Measurements from ENCODE around the gene LIPI. TPM values are rescaled to one million over a fixed set of nuclear protein-coding genes. Genes with fewer than 3 reads are reported as not detected.
A peak's percentile ranks its signal among the peaks of the same experiment; 100 is the strongest.
"Not testable (repeated sequence)": the region's sequence is repeated elsewhere in the genome, so short reads cannot be mapped to it uniquely, and the experiment has no call there.

Gene LIPI
- total RNA-seq, 1 donor from 2014 or later, result not detected

- TF ChIP-seq, protein P1, sequence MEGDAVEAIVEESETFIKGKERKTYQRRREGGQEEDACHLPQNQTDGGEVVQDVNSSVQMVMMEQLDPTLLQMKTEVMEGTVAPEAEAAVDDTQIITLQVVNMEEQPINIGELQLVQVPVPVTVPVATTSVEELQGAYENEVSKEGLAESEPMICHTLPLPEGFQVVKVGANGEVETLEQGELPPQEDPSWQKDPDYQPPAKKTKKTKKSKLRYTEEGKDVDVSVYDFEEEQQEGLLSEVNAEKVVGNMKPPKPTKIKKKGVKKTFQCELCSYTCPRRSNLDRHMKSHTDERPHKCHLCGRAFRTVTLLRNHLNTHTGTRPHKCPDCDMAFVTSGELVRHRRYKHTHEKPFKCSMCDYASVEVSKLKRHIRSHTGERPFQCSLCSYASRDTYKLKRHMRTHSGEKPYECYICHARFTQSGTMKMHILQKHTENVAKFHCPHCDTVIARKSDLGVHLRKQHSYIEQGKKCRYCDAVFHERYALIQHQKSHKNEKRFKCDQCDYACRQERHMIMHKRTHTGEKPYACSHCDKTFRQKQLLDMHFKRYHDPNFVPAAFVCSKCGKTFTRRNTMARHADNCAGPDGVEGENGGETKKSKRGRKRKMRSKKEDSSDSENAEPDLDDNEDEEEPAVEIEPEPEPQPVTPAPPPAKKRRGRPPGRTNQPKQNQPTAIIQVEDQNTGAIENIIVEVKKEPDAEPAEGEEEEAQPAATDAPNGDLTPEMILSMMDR (IDR thresholded peaks at IDR 0.05; ENCODE audit: insufficient read depth, low read length, poor library complexity, severe bottlenecking), result no peak
- Histone ChIP-seq H3K4me3 (ENCODE audit: low read depth, low read length) (no peak overlapping the region), H3K36me3 (ENCODE audit: control insufficient read depth, insufficient read depth, low read length) (no peaks in the 10 kb centered on the region), H3K27me3 (ENCODE audit: control insufficient read depth, insufficient read depth, low read length) (no peaks in the 10 kb centered on the region)
- DNase-seq (ENCODE audit: low read depth), result no peak
These were observed 18.6 kb upstream of the LIPI start for GRCh38 chr21:14229399-14229798.

DNA sequence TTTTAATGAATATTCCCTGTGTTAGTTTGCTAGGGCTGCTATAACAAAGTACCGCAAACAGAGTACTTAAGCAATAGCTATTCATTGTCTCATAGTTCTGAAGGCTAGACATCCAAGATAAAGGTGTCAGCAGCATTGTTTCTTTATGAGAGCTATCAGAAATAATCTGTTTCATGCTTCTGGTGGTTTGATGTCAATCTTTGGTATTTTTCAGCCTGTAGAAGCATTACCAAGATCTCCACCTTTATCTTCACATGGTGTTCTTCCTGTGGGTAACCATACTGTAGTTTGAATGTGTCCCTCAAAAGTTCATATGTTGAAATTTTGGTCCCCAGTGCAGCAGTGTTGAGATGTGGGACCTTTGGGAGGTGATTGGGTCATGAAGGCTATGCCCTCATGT, 12.6 kb upstream of the LIPI start:
- DNase-seq (ENCODE audit: low read depth), result no peak
- H3K4me3 ChIP-seq (ENCODE audit: low read depth, low read length), result no peak overlapping the region
- TF ChIP-seq, protein P1 (IDR thresholded peaks at IDR 0.05; ENCODE audit: insufficient read depth, low read length, poor library complexity, severe bottlenecking), result no peak
- H3K36me3 ChIP-seq (ENCODE audit: control insufficient read depth, insufficient read depth, low read length), result no peaks in the 10 kb centered on the region
- no peaks in the 10 kb centered on the region for H3K27me3 ChIP-seq (ENCODE audit: control insufficient read depth, insufficient read depth, low read length)

DNA sequence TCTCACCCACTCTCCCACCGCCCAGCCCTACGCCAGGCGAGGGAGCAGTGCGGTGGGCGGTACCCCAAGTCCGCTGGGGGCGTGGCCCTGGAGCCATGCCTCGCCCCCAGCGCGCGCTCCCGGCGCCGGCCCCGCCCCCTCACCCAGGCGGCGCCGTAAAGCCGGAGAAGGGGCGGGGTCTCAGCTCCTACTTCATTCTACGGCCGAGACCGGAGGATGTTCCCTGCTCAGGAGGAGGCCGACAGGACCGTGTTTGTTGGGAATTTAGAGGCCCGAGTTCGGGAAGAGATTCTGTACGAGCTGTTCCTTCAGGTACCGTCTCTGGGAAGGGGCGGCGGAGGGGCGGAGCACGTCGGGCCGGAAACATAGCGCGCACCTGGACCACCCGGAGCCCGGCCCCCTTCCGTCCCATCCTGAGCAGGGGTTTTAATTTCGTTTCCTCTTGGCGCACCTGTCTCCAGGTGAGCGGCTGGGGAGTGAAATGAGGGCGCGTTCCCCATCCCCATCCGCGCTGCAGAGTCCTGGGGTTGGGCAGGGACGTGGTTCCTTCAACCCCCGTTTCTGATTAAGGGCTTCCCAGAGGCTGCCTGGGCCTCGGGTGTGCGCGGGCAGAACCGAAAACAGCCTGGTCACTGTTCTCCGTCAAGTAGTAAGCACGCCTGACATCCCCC, 5.4 kb upstream of the LIPI start, which contains the start of gene RBM11:
Gene RBM11, plus strand, starts transcription at position 187 of the 671 bp plus-strand sequence. Its CDS starts 30 bp downstream, at position 217.
- peak; percentile 19 for DNase-seq (ENCODE audit: low read depth)
- TF ChIP-seq, protein P1 (IDR thresholded peaks at IDR 0.05; ENCODE audit: insufficient read depth, low read length, poor library complexity, severe bottlenecking), result no peak
- H3K27me3 ChIP-seq (ENCODE audit: control insufficient read depth, insufficient read depth, low read length), result no peaks in the 10 kb centered on the region

GRCh38 chr21:14213164-14213563, 2.4 kb upstream of the LIPI start:
- Histone ChIP-seq H3K27me3 (ENCODE audit: control insufficient read depth, insufficient read depth, low read length) (no peaks in the 10 kb centered on the region), H3K4me3 (ENCODE audit: low read depth, low read length) (no peak overlapping the region), H3K36me3 (ENCODE audit: control insufficient read depth, insufficient read depth, low read length) (no peaks in the 10 kb centered on the region)
- TF ChIP-seq, protein P1 (IDR thresholded peaks at IDR 0.05; ENCODE audit: insufficient read depth, low read length, poor library complexity, severe bottlenecking), result no peak
- no peak for DNase-seq (ENCODE audit: low read depth)

More for the DNA sequence above, 5.4 kb upstream of the LIPI start, which contains the start of gene RBM11:
- H3K4me3 ChIP-seq (ENCODE audit: low read depth, low read length), result peak within 1 kb of the TSS; percentile 70
- H3K36me3 ChIP-seq (ENCODE audit: control insufficient read depth, insufficient read depth, low read length), result no peaks in the 10 kb centered on the region

DNA sequence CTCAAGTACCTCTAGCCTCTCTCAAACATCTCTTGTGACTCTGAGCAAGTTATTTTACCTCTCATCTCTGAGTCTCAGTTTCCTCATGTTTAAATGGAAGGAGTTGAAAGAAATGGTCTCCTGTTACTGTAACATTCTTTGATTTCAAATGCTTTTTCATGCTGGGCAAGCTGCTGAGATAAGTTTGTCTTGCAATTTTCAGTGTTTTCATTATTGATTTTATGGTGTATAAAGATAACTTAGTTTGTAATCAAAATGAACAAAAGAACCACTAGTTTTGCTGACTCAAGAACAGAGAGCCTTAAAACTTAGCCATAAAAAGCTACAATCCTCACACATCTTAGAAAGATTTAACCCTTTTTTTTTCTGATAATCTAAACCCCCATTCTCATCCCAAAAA, 4.5 kb downstream of the LIPI start:
- TF ChIP-seq, protein P1 (IDR thresholded peaks at IDR 0.05; ENCODE audit: insufficient read depth, low read length, poor library complexity, severe bottlenecking), result no peak

DNA sequence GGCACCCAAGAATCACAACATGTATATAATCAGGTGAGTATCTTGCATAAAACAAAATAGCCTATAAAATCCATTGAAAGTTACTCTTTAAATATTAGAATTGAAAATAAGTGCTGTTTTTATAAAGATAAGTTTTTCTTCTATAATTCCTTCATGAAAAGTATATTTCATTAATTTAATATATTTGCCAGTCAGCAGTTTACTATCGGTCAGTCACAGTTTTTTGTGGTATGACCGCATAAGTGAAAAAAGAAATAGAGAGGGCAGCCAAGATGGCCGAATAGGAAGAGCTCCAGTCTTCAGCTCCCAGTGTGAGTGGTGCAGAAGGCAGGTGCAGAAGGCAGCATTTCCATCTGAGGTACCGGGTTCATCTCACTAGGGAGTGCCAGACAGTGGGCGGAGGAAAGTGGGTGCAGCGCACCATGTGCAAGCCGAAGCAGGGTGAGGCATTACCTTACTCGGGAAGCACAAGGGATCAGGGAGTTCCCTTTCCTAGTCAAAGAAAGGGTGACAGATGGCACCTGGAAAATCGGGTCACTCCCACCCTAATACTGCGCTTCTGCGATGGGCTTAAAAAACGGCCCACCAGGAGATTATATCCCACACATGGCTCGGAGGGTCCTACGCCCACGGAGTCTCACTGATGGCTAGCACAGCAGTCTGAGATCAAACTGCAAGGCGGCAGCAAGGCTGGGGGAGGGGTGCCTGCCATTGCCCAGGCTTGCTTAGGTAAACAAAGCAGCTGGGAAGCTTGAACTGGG, 44.1 kb downstream of the LIPI start:
- not testable (repeated sequence) for H3K36me3 ChIP-seq (ENCODE audit: control insufficient read depth, insufficient read depth, low read length); DNase-seq (ENCODE audit: low read depth); H3K27me3 ChIP-seq (ENCODE audit: control insufficient read depth, insufficient read depth, low read length); H3K4me3 ChIP-seq (ENCODE audit: low read depth, low read length)

More for the DNA sequence above, 4.5 kb downstream of the LIPI start:
- Histone ChIP-seq H3K27me3 (ENCODE audit: control insufficient read depth, insufficient read depth, low read length) (no peaks in the 10 kb centered on the region), H3K36me3 (ENCODE audit: control insufficient read depth, insufficient read depth, low read length) (no peaks in the 10 kb centered on the region), H3K4me3 (ENCODE audit: low read depth, low read length) (no peak overlapping the region)
- no peak for DNase-seq (ENCODE audit: low read depth)

All from kidney epithelial cell (primary cell).